HCT116 (cell line): ENCODE measurements around the gene KATNAL2. TPM values are rescaled to one million over a fixed set of nuclear protein-coding genes. Genes with fewer than 3 reads are reported as not detected.
"Not testable (repeated sequence)": the region's sequence is repeated elsewhere in the genome, so short reads cannot be mapped to it uniquely, and the experiment has no call there.

Experiments
- ATAC-seq: fragments of 200-7000 bp; cut with Tn5 transposase; 2 replicates; pipeline ENCODE4 v1.9.1; 2020; ENCODE audit warnings: mild to moderate bottlenecking, moderate library complexity
- BruUV-seq: library from RNA; stranded (reverse); fragments of 400-500 nt; replicated peaks from 2 replicates; lab custom pipeline; 2021; lab: Mats Ljungman, UMichigan
- CTCF ChIA-PET: fragments of 300-600 bp; sonication (Branson Sonifier 250); formaldehyde crosslinking; loops from one replicate; lab custom pipeline; 2021; ENCODE audit warnings: antibody characterized with exemption; lab: Charles Lee
- POLR2A ChIA-PET: fragments of 300-600, 350-600 bp; sonication (Branson Sonifier 250); formaldehyde crosslinking; loops from one replicate; lab custom pipeline; 2021; ENCODE audit warnings: antibody characterized with exemption; lab: Charles Lee
- RAD21 ChIA-PET, 2 experiments: fragments of 300-600 bp; sonication (Branson Sonifier 250); formaldehyde crosslinking; loops; one replicate each; lab custom pipeline; 2023; ENCODE audit warnings: low total read pairs in 2 of 2; ENCODE audit not compliant: uncharacterized antibody in 2 of 2, unreplicated experiment in 2 of 2, low non-redundant PET in 1 of 2; lab: Charles Lee
- DNase-seq: peaks from one replicate; pipeline ENCODE4 v3.0.0-alpha.2; 2010; ENCODE audit warnings: low read depth, low spot score
- H2AFZ ChIP-seq: fragments of 200-600 bp; shearing (Covaris generic), sonication (generic); 2 replicates; pipeline ENCODE4 v1.6.1; 2017; ENCODE audit warnings: low read depth, mixed run types, mixed read lengths, antibody characterized with exemption, low read length; ENCODE audit not compliant: poor library complexity, severe bottlenecking
- H3K27ac ChIP-seq: 2 replicates; pipeline ENCODE4 v1.5.1; 2012; ENCODE audit warnings: low read depth, low read length
- H3K27me3 ChIP-seq: fragments of 200-600 bp; sonication (generic); 2 replicates; pipeline ENCODE4 v1.6.1; 2016; ENCODE audit warnings: mixed run types, low read length, mixed read lengths; ENCODE audit not compliant: insufficient read depth
- H3K36me3 ChIP-seq, 2 experiments: fragments of 200-500 bp in 1 of 2; fragments of 200-600 bp in 1 of 2; sonication (Bioruptor generic) in 1 of 2; sonication (generic) in 1 of 2; 2 replicates each; pipeline versions ENCODE4 v1.5.1 to v1.6.1; 2014 to 2016; ENCODE audit warnings: low read length in 2 of 2, inconsistent platforms in 1 of 2, mixed read lengths in 1 of 2, mixed run types in 1 of 2; ENCODE audit not compliant: insufficient read depth in 2 of 2, control insufficient read depth in 1 of 2
- H3K4me1 ChIP-seq, 2 experiments: fragments of 200-600 bp in 1 of 2; sonication (generic) in 1 of 2; 2 replicates each; pipeline versions ENCODE4 v1.5.1 to v1.6.1; 2012 to 2017; ENCODE audit warnings: low read length in 2 of 2, inconsistent platforms in 1 of 2, mild to moderate bottlenecking in 1 of 2, mixed read lengths in 1 of 2, mixed run types in 1 of 2, moderate library complexity in 1 of 2; ENCODE audit not compliant: insufficient read depth in 2 of 2, control insufficient read depth in 1 of 2
- H3K4me2 ChIP-seq: fragments of 200-600 bp; sonication (generic); 2 replicates; pipeline ENCODE4 v1.6.1; 2017; ENCODE audit warnings: mixed run types, low read length, mixed read lengths
- H3K4me3 ChIP-seq, 2 experiments: fragments of 200-600 bp in 1 of 2; sonication (generic) in 1 of 2; replicated peaks in 1 of 2; 2 replicates each; pipeline ENCODE4 v1.5.1; 2011 to 2016; ENCODE audit warnings: low read length in 2 of 2, control low read depth in 1 of 2, low read depth in 1 of 2, mild to moderate bottlenecking in 1 of 2, mixed read lengths in 1 of 2, mixed run types in 1 of 2
- H3K79me2 ChIP-seq: fragments of 200-600 bp; sonication (generic); 2 replicates; pipeline ENCODE4 v1.6.1; 2017; ENCODE audit warnings: mild to moderate bottlenecking, mixed run types, low read length, moderate library complexity, mixed read lengths; ENCODE audit not compliant: insufficient read depth
- H3K9ac ChIP-seq: fragments of 200-600 bp; sonication (generic); 2 replicates; pipeline ENCODE4 v1.6.1; 2016; ENCODE audit warnings: low read length, mixed read lengths
- H3K9me2 ChIP-seq: fragments of 200-600 bp; sonication (generic), shearing (Covaris generic); 2 replicates; pipeline ENCODE4 v1.6.1; 2017; ENCODE audit warnings: mixed run types, mild to moderate bottlenecking, moderate library complexity; ENCODE audit not compliant: insufficient read depth
- H3K9me3 ChIP-seq, 2 experiments: fragments of 200-500 bp in 1 of 2; fragments of 200-600 bp in 1 of 2; sonication (Bioruptor generic) in 1 of 2; sonication (generic) in 1 of 2; 2 replicates each; pipeline ENCODE4 v1.6.1; 2014 to 2017; ENCODE audit warnings: low read length in 2 of 2, mixed read lengths in 2 of 2, inconsistent platforms in 1 of 2, low read depth in 1 of 2, mild to moderate bottlenecking in 1 of 2, mixed run types in 1 of 2, moderate library complexity in 1 of 2; ENCODE audit not compliant: control insufficient read depth in 1 of 2, insufficient read depth in 1 of 2
- H4K20me1 ChIP-seq: fragments of 200-600 bp; sonication (generic), shearing (Covaris generic); 2 replicates; pipeline ENCODE4 v1.6.1; 2017; ENCODE audit warnings: mixed run types, mild to moderate bottlenecking, moderate library complexity; ENCODE audit not compliant: insufficient read depth
- CBX3 ChIP-seq: IDR thresholded peaks from 2 replicates; pipeline ENCODE4 v1.6.1; 2012; ENCODE audit warnings: low read depth
- CEBPB ChIP-seq: IDR thresholded peaks from 2 replicates; pipeline ENCODE4 v1.6.1; 2012; ENCODE audit warnings: low read depth
- EGR1 ChIP-seq: IDR thresholded peaks from 2 replicates; pipeline ENCODE4 v1.6.1; 2012; ENCODE audit warnings: low read depth
- ELF1 ChIP-seq: IDR thresholded peaks from 2 replicates; pipeline ENCODE4 v1.6.1; 2012; ENCODE audit warnings: low read depth, borderline replicate concordance
- EZH2 ChIP-seq: fragments of 200-600 bp; sonication (generic); IDR thresholded peaks from 2 replicates; pipeline ENCODE4 v1.6.1; 2017; ENCODE audit warnings: antibody characterized with exemption, mixed run types
- JUND ChIP-seq: IDR thresholded peaks from 2 replicates; pipeline ENCODE4 v1.6.1; 2012
- MAX ChIP-seq: IDR thresholded peaks from 2 replicates; pipeline ENCODE4 v1.6.1; 2012
- RAD21 ChIP-seq: IDR thresholded peaks from 2 replicates; pipeline ENCODE4 v1.6.1; 2012; ENCODE audit warnings: low read depth, mild to moderate bottlenecking
- SIN3A ChIP-seq: IDR thresholded peaks from 2 replicates; pipeline ENCODE4 v1.6.1; 2012; ENCODE audit warnings: low read depth
- SRF ChIP-seq: IDR thresholded peaks from 2 replicates; pipeline ENCODE4 v1.6.1; 2012; ENCODE audit warnings: low read depth
- TCF7L2 ChIP-seq: IDR thresholded peaks from 2 replicates; pipeline ENCODE4 v1.7.0; 2011; ENCODE audit warnings: borderline replicate concordance, inconsistent platforms; ENCODE audit not compliant: insufficient read depth, insufficient read length; ENCODE audit errors: extremely low read depth
- YY1 ChIP-seq: IDR thresholded peaks from 2 replicates; pipeline ENCODE4 v1.6.1; 2011; ENCODE audit warnings: low read length, low read depth, moderate library complexity, mild to moderate bottlenecking; ENCODE audit not compliant: insufficient replicate concordance; ENCODE audit errors: extremely low read depth
- ZBTB33 ChIP-seq: IDR thresholded peaks from 2 replicates; pipeline ENCODE4 v1.6.1; 2011; ENCODE audit warnings: mild to moderate bottlenecking, low read length, moderate library complexity; ENCODE audit not compliant: insufficient replicate concordance; ENCODE audit errors: extremely low read depth
- intact Hi-C: fragments of 100-400 bp; cut with micrococcal nuclease; formaldehyde crosslinking; loops from 2 replicates; pipeline ENCODE4 v1.10.0; 2022
- total RNA-seq: library from RNA; stranded (reverse); gene quantifications from one replicate; pipeline ENCODE4 v1.2.1, GENCODE V29; 2021; ENCODE audit not compliant: unreplicated experiment

KATNAL2 gene
- total RNA-seq, 1 experiment from 2014 or later, result 2.0 TPM

GRCh38 chr18:46958209-46958608 lies 40.8 kb downstream of the KATNAL2 start:
- DNase-seq, result no peak
- H3K9me3 ChIP-seq, result no peaks in the 10 kb centered on the region
- ChIA-PET RAD21 (no interaction called here), POLR2A (no interaction called here), CTCF (interaction anchor here (1.2 kb wide), 1 partner anchor 8 kb away, joined by 3 read pairs; no protein-coding TSS in a partner anchor)
- no peaks in the 10 kb centered on the region for H4K20me1 ChIP-seq
- no peak overlapping the region for H2AFZ ChIP-seq
- H3K27ac ChIP-seq, result no peak overlapping the region
- no peak overlapping the region for H3K9ac ChIP-seq
- no peaks in the 10 kb centered on the region for H3K9me2 ChIP-seq
- no peak for ATAC-seq
- no peak overlapping the region for H3K4me2 ChIP-seq
- H3K27me3 ChIP-seq, result no peaks in the 10 kb centered on the region
- no TSS peak for BruUV-seq
- TF ChIP-seq RAD21 (no peak), CBX3 (no peak), YY1 (no peak), JUND (no peak), ZBTB33 (no peak), EGR1 (no peak), EZH2 (no peak), SRF (no peak), CEBPB (no peak), TCF7L2 (no peak), MAX (no peak), SIN3A (no peak), ELF1 (no peak)
- no peaks in the 10 kb centered on the region for H3K79me2 ChIP-seq
- H3K4me1 ChIP-seq, result peaks cover 3 to 6% of the 10 kb centered on the region in 2 experiments
- intact Hi-C loops, result no loop called here
- no peaks in the 10 kb centered on the region for H3K36me3 ChIP-seq
- H3K4me3 ChIP-seq, result no peak overlapping the region

GRCh38 chr18:46963656-46964578 lies 46.5 kb downstream of the KATNAL2 start:
- H3K9ac ChIP-seq, H3K79me2 ChIP-seq, RAD21 ChIA-PET, H3K9me3 ChIP-seq, BruUV-seq, H3K36me3 ChIP-seq, CTCF ChIA-PET, H3K4me2 ChIP-seq, intact Hi-C loops, H2AFZ ChIP-seq, H3K9me2 ChIP-seq, H3K27ac ChIP-seq, H3K4me1 ChIP-seq, H3K27me3 ChIP-seq, POLR2A ChIA-PET, H3K4me3 ChIP-seq, H4K20me1 ChIP-seq, DNase-seq: not testable (repeated sequence)
- ATAC-seq, result peak; percentile 26
